H1 (cell line): Measurements from ENCODE around the gene MRPS6. TPM values are rescaled to one million over a fixed set of nuclear protein-coding genes. Genes with fewer than 3 reads are reported as not detected.

Experiments used
- CTCF ChIA-PET: fragments of 300-600 bp; sonication (Branson Sonifier 250); formaldehyde crosslinking; loops from one replicate; lab custom pipeline; 2021; ENCODE audit not compliant: partially characterized antibody; lab: Charles Lee
- POLR2A ChIA-PET: fragments of 300-600 bp; sonication (Branson Sonifier 250); formaldehyde crosslinking; loops from one replicate; lab custom pipeline; 2021; ENCODE audit warnings: inconsistent platforms; ENCODE audit not compliant: partially characterized antibody; lab: Charles Lee
- DNase-seq, 2 experiments: peaks; one replicate each; pipeline versions ENCODE4 v3.0.0 to v3.0.0-alpha.2; 2010 to 2022; ENCODE audit warnings: low spot score in 2 of 2, low read depth in 1 of 2, mixed read lengths in 1 of 2
- FAIRE-seq: peaks from 2 replicates; lab custom pipeline; 2011; peaks lifted over from hg19 to GRCh38; lab: Jason Lieb, UNC
- H2AFZ ChIP-seq: 2 replicates; pipeline ENCODE4 v1.8.1; 2012; ENCODE audit warnings: low read length, inconsistent platforms
- H2AK5ac ChIP-seq: 2 replicates; pipeline ENCODE4 v1.6.1; 2013; ENCODE audit warnings: low read depth, low read length
- H2BK120ac ChIP-seq: replicated peaks from 2 replicates; pipeline ENCODE3; 2013; ENCODE audit warnings: low read depth, low read length, inconsistent platforms
- H2BK12ac ChIP-seq: 2 replicates; pipeline ENCODE4 v1.6.1; 2013; ENCODE audit warnings: low read depth, low read length
- H2BK15ac ChIP-seq: 2 replicates; pipeline ENCODE4 v1.6.1; 2013; ENCODE audit warnings: low read length
- H2BK20ac ChIP-seq: 2 replicates; pipeline ENCODE4 v1.6.1; 2013; ENCODE audit warnings: low read length
- H2BK5ac ChIP-seq: 2 replicates; pipeline ENCODE4 v1.6.1; 2013; ENCODE audit warnings: low read depth, low read length
- H3K14ac ChIP-seq: 2 replicates; pipeline ENCODE4 v1.6.1; 2013; ENCODE audit warnings: inconsistent platforms; ENCODE audit not compliant: insufficient read length
- H3K18ac ChIP-seq: 2 replicates; pipeline ENCODE4 v1.6.1; 2013; ENCODE audit warnings: low read length; ENCODE audit errors: extremely low read depth
- H3K23ac ChIP-seq: 2 replicates; pipeline ENCODE4 v1.6.1; 2013; ENCODE audit warnings: inconsistent platforms; ENCODE audit not compliant: insufficient read length
- H3K23me2 ChIP-seq: 2 replicates; pipeline ENCODE4 v1.6.1; 2013; ENCODE audit warnings: low read depth, low read length
- H3K27ac ChIP-seq: 2 replicates; pipeline ENCODE4 v1.6.1; 2011; ENCODE audit warnings: low read depth, low read length, inconsistent platforms
- H3K27me3 ChIP-seq, 4 experiments: replicated peaks in 1 of 4; 1 replicate in 1 of 4; 2 replicates in 3 of 4; pipeline versions ENCODE4 v1.6.1 to v1.8.1; 2011 to 2013; ENCODE audit warnings: low read length in 3 of 4, mild to moderate bottlenecking in 3 of 4, inconsistent platforms in 2 of 4, mixed read lengths in 2 of 4, moderate library complexity in 1 of 4; ENCODE audit not compliant: control insufficient read depth in 3 of 4, insufficient read depth in 3 of 4; ENCODE audit errors: extremely low read depth in 1 of 4
- H3K36me3 ChIP-seq, 4 experiments: 2 replicates each; pipeline versions ENCODE4 v1.6.1 to v1.8.1; 2011 to 2013; ENCODE audit warnings: mild to moderate bottlenecking in 4 of 4, low read length in 3 of 4, moderate library complexity in 2 of 4, control low read depth in 1 of 4, inconsistent platforms in 1 of 4; ENCODE audit not compliant: insufficient read depth in 4 of 4, control insufficient read depth in 2 of 4
- H3K4ac ChIP-seq: replicated peaks from 2 replicates; pipeline ENCODE3; 2013; ENCODE audit warnings: low read length, low read depth, mixed read lengths, inconsistent platforms; ENCODE audit not compliant: insufficient read length
- H3K4me1 ChIP-seq, 4 experiments: replicated peaks in 1 of 4; 1 replicate in 1 of 4; 2 replicates in 3 of 4; pipeline versions ENCODE4 v1.6.1 to v1.8.1; 2011 to 2013; ENCODE audit warnings: low read length in 3 of 4, inconsistent platforms in 2 of 4, mixed read lengths in 1 of 4; ENCODE audit not compliant: insufficient read depth in 4 of 4, control insufficient read depth in 3 of 4
- H3K4me2 ChIP-seq, 2 experiments: 2 replicates each; pipeline versions ENCODE4 v1.6.1 to v1.8.1; 2011 to 2013; ENCODE audit warnings: low read depth in 2 of 2, low read length in 2 of 2, control low read depth in 1 of 2, inconsistent platforms in 1 of 2, mild to moderate bottlenecking in 1 of 2; ENCODE audit not compliant: insufficient read depth in 1 of 2
- H3K4me3 ChIP-seq, 4 experiments: fragments of 200-600, 300-600 bp in 1 of 4; sonication (generic), shearing (Covaris generic), sonication (Bioruptor Twin) in 1 of 4; 2 replicates each; pipeline versions ENCODE4 v1.5.1 to v1.8.1; 2011 to 2016; ENCODE audit warnings: low read length in 4 of 4, low read depth in 3 of 4, control low read depth in 2 of 4, inconsistent platforms in 2 of 4, mild to moderate bottlenecking in 2 of 4, mixed read lengths in 1 of 4, moderate library complexity in 1 of 4; ENCODE audit not compliant: insufficient read depth in 2 of 4; ENCODE audit errors: extremely low read depth in 1 of 4
- H3K56ac ChIP-seq: replicated peaks from 2 replicates; pipeline ENCODE3; 2013; ENCODE audit warnings: low read depth, mild to moderate bottlenecking, mixed read lengths, low read length, inconsistent platforms; ENCODE audit not compliant: insufficient read length
- H3K79me1 ChIP-seq: 2 replicates; pipeline ENCODE4 v1.6.1; 2013; ENCODE audit warnings: low read depth, low read length, control low read depth
- H3K79me2 ChIP-seq, 2 experiments: 2 replicates each; pipeline versions ENCODE4 v1.6.1 to v1.8.1; 2012 to 2013; ENCODE audit warnings: low read length in 2 of 2, mild to moderate bottlenecking in 2 of 2, inconsistent platforms in 1 of 2; ENCODE audit not compliant: insufficient read depth in 2 of 2, control insufficient read depth in 1 of 2
- H3K9ac ChIP-seq, 4 experiments: replicated peaks in 1 of 4; 1 replicate in 1 of 4; 2 replicates in 3 of 4; pipeline versions ENCODE4 v1.6.1 to v1.8.1; 2011 to 2013; ENCODE audit warnings: low read depth in 3 of 4, low read length in 3 of 4, control low read depth in 2 of 4, mild to moderate bottlenecking in 2 of 4, moderate library complexity in 2 of 4, inconsistent platforms in 1 of 4; ENCODE audit errors: extremely low read depth in 1 of 4
- H3K9me3 ChIP-seq, 2 experiments: 2 replicates each; pipeline versions ENCODE4 v1.6.1 to v1.8.1; 2012 to 2013; ENCODE audit warnings: mild to moderate bottlenecking in 2 of 2, moderate library complexity in 2 of 2, control low read depth in 1 of 2, inconsistent platforms in 1 of 2, low read depth in 1 of 2, low read length in 1 of 2, mixed read lengths in 1 of 2; ENCODE audit not compliant: insufficient read depth in 2 of 2
- H4K20me1 ChIP-seq, 2 experiments: replicated peaks in 1 of 2; 2 replicates each; pipeline versions ENCODE3 to v1.8.1; 2011 to 2013; ENCODE audit warnings: inconsistent platforms in 2 of 2, low read length in 2 of 2, mild to moderate bottlenecking in 1 of 2; ENCODE audit not compliant: insufficient read depth in 2 of 2, control insufficient read depth in 1 of 2
- H4K5ac ChIP-seq: 2 replicates; pipeline ENCODE4 v1.6.1; 2013; ENCODE audit warnings: low read length, low read depth, mixed read lengths, inconsistent platforms; ENCODE audit not compliant: insufficient read length
- H4K8ac ChIP-seq: 2 replicates; pipeline ENCODE4 v1.8.0; 2013; ENCODE audit warnings: mild to moderate bottlenecking, moderate library complexity, low read length, inconsistent platforms; ENCODE audit not compliant: insufficient read depth; ENCODE audit errors: extremely low read depth
- H4K91ac ChIP-seq: replicated peaks from 2 replicates; pipeline ENCODE3; 2013; ENCODE audit warnings: low read length, mixed read lengths, inconsistent platforms; ENCODE audit not compliant: insufficient read length
- ATF3 ChIP-seq: IDR thresholded peaks from 2 replicates; pipeline ENCODE4 v1.6.1; 2011; ENCODE audit warnings: low read depth, mild to moderate bottlenecking, low read length; ENCODE audit not compliant: insufficient read depth
- CEBPB ChIP-seq: IDR thresholded peaks from 2 replicates; pipeline ENCODE4 v1.6.1; 2012; ENCODE audit warnings: low read depth, low read length
- EGR1 ChIP-seq: IDR thresholded peaks from 2 replicates; pipeline ENCODE4 v1.6.1; 2011; ENCODE audit warnings: low read depth, low read length, borderline replicate concordance
- EP300 ChIP-seq, 2 experiments: IDR thresholded peaks; 1 replicate in 1 of 2; 2 replicates in 1 of 2; pipeline ENCODE4 v1.6.1; 2011 to 2012; ENCODE audit warnings: low read depth in 2 of 2, low read length in 2 of 2, mild to moderate bottlenecking in 2 of 2, borderline replicate concordance in 1 of 2, inconsistent platforms in 1 of 2, moderate library complexity in 1 of 2
- JUND ChIP-seq: IDR thresholded peaks from 2 replicates; pipeline ENCODE4 v1.6.1; 2011; ENCODE audit warnings: mild to moderate bottlenecking, improper control_type of control experiment, low read length
- KDM1A ChIP-seq: fragments of 200-600, 300-600 bp; sonication (generic); IDR thresholded peaks from 2 replicates; pipeline ENCODE4 v1.7.1; 2016; ENCODE audit warnings: mild to moderate bottlenecking, low read length, borderline replicate concordance
- KDM4A ChIP-seq: IDR thresholded peaks from one replicate; pipeline ENCODE4 v1.7.1; 2012; ENCODE audit warnings: low read depth, mild to moderate bottlenecking, moderate library complexity, low read length, inconsistent platforms; ENCODE audit not compliant: severe bottlenecking
- RFX5 ChIP-seq: IDR thresholded peaks from 2 replicates; pipeline ENCODE4 v1.6.1; 2011; ENCODE audit warnings: low read depth, low read length, improper control_type of control experiment, borderline replicate concordance
- SIN3A ChIP-seq, 2 experiments: IDR thresholded peaks in 1 of 2; conservative IDR thresholded peaks in 1 of 2; 2 replicates each; pipeline ENCODE4 v1.6.1; 2011 to 2012; ENCODE audit warnings: low read length in 2 of 2, improper control_type of control experiment in 1 of 2, low read depth in 1 of 2, mild to moderate bottlenecking in 1 of 2
- SIX5 ChIP-seq: IDR thresholded peaks from 2 replicates; pipeline ENCODE4 v1.6.1; 2011; ENCODE audit warnings: mild to moderate bottlenecking, low read depth, low read length
- SP2 ChIP-seq: IDR thresholded peaks from 2 replicates; pipeline ENCODE4 v1.6.1; 2012; ENCODE audit warnings: mild to moderate bottlenecking, low read length, inconsistent platforms
- SRF ChIP-seq: IDR thresholded peaks from 2 replicates; pipeline ENCODE4 v1.6.1; 2011; ENCODE audit warnings: mild to moderate bottlenecking, low read depth, low read length, moderate library complexity
- TEAD4 ChIP-seq: IDR thresholded peaks from 2 replicates; pipeline ENCODE4 v1.6.1; 2012; ENCODE audit warnings: low read depth, low read length, inconsistent platforms, mixed read lengths
- WGBS, 2 experiments: shearing (Covaris generic) in 1 of 2; methylation state at CpG; one replicate each; pipeline versions ENCODE4 v1.1.6 to v1.1.7; 2013 to 2015; ENCODE audit warnings: low lambda C conversion rate in 2 of 2, mixed read lengths in 2 of 2, inconsistent platforms in 1 of 2, low coverage in 1 of 2, missing lambda C conversion rate in 1 of 2; ENCODE audit not compliant: insufficient replicate concordance in 2 of 2, insufficient coverage in 1 of 2, insufficient read length in 1 of 2; ENCODE audit errors: extremely low coverage in 1 of 2, missing lambda C conversion rate in 1 of 2; 5-methylcytosine and 5-hydroxymethylcytosine counted together
- polyA plus RNA-seq, 7 experiments: library from polyadenylated mRNA; depleted of rRNA in 3 of 7; stranded (reverse) in 5 of 7; unstranded in 2 of 7; fragments of >200 nt in 5 of 7; fragments of 200-250 nt in 2 of 7; gene quantifications; 1 replicate in 5 of 7; 2 replicates in 1 of 7; 4 replicates in 1 of 7; pipeline versions ENCODE4 v1.2.1 to v1.2.3, GENCODE V29; 2011 to 2013; ENCODE audit warnings: missing spikeins in 2 of 7, mixed read lengths in 2 of 7
- total RNA-seq: library from RNA; stranded (reverse); fragmentation: NEBNext Ultra II Directional; extraction: Animal tissue kit (Norgen Biotek cat#: 25700); gene quantifications from 2 replicates; pipeline ENCODE4 v1.2.1, GENCODE V29; 2021

Gene MRPS6
- total and polyA plus RNA-seq, 2 of the 8 experiments (the other 6 are each of a cell fraction or from before 2014, with no cell fraction given), result 62.7 to 156 TPM

DNA sequence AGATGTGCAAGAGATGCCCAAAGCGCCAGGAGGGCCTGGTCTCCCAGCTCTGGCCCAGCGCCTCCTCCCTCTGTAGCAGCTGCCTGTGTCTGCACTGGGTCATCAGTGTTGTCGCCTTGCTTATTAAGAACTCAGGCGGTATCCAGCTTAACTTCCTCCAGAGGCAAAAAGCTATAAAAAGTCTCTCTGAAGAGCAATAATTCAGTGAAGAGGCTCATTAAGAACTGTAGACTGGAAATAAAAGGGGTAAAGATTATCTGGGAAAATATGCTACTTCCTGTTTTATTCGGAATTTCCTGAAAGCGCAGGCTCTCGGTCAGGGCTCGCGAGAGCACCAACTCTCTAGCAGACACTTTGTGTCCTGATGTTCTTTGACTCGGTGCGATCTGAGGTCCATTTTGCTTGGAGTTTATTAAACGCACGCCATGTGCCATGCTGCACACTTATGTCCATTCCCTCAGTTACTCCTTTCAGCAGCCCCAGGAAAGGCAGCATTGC, 70.4 kb downstream of the MRPS6 start:
- H3K56ac ChIP-seq, result no peak overlapping the region
- no peak overlapping the region for H2BK12ac ChIP-seq
- no peak overlapping the region for H3K23ac ChIP-seq
- no peak overlapping the region for H3K14ac ChIP-seq
- H3K36me3 ChIP-seq, result peaks cover 3 to 32% (median 20%) of the 10 kb centered on the region in 4 experiments; a peak in 7 of 8 replicates
- H2BK5ac ChIP-seq, result no peak overlapping the region
- H2BK15ac ChIP-seq, result no peak overlapping the region
- POLR2A ChIA-PET, result interaction anchor here (0.9 kb wide), 1 partner anchor 58 kb away, joined by 3 read pairs; no protein-coding TSS in a partner anchor
- no peak overlapping the region for H3K18ac ChIP-seq
- H3K4ac ChIP-seq, result no peak overlapping the region
- H3K9me3 ChIP-seq, result peaks cover 17 to 22% of the 10 kb centered on the region in 2 experiments
- CTCF ChIA-PET, result interaction anchor here (1.3 kb wide), 1 partner anchor 219 kb away, joined by 3 read pairs; no protein-coding TSS in a partner anchor
- no peak overlapping the region for H3K4me3 ChIP-seq
- no peaks in the 10 kb centered on the region for H3K4me1 ChIP-seq
- H3K4me2 ChIP-seq, result no peak overlapping the region
- FAIRE-seq (no peak), DNase-seq (no peak)
- peaks cover 8% of the 10 kb centered on the region for H3K79me1 ChIP-seq
- H2AK5ac ChIP-seq, result no peak overlapping the region
- no peak overlapping the region for H2BK20ac ChIP-seq
- no peaks in the 10 kb centered on the region for H3K23me2 ChIP-seq
- peaks cover 0 to 3% of the 10 kb centered on the region in 2 experiments for H4K20me1 ChIP-seq
- H4K8ac ChIP-seq, result no peak overlapping the region
- H4K91ac ChIP-seq, result no peak overlapping the region
- H2BK120ac ChIP-seq, result no peak overlapping the region
- H3K9ac ChIP-seq, result no peak overlapping the region
- no peak overlapping the region for H3K27ac ChIP-seq
- H4K5ac ChIP-seq, result no peak overlapping the region
- no peak overlapping the region for H2AFZ ChIP-seq
- H3K27me3 ChIP-seq, result no peaks in the 10 kb centered on the region
- WGBS, 2 experiments, result 93% methylated on average over 13 of the region's 13 CpGs; no CpG with 5 or more reads in 1 of the 2 experiments
- H3K79me2 ChIP-seq, result peaks cover 0 to 33% of the 10 kb centered on the region in 2 experiments; a peak in 2 of 4 replicates
- no peak for TF ChIP-seq KDM1A
- TF ChIP-seq SIX5, result no peak
- TF ChIP-seq KDM4A, result no peak
- no peak for TF ChIP-seq SIN3A (conservative IDR thresholded peaks at IDR 0.05 in 1 of 2, IDR thresholded peaks at IDR 0.05 in 1 of 2; ENCODE audit: low read depth in 1 of 2, low read length in 2 of 2)
- TF ChIP-seq TEAD4, result no peak
- TF ChIP-seq EGR1, result no peak
- no peak for TF ChIP-seq RFX5
- no peak for TF ChIP-seq SRF
- no peak for TF ChIP-seq JUND
- TF ChIP-seq EP300 (IDR thresholded peaks at IDR 0.05; ENCODE audit: borderline replicate concordance in 1 of 2, low read depth in 2 of 2, low read length in 2 of 2), result no peak
- no peak for TF ChIP-seq SP2
- TF ChIP-seq ATF3, result no peak
- TF ChIP-seq CEBPB, result no peak
